Measurements from ENCODE around the gene THNSL1. TPM values are rescaled to one million over a fixed set of nuclear protein-coding genes. Genes with fewer than 3 reads are reported as not detected.

Gene THNSL1
- total RNA-seq, 1 donor from 2014 or later = 6.5 TPM

DNA sequence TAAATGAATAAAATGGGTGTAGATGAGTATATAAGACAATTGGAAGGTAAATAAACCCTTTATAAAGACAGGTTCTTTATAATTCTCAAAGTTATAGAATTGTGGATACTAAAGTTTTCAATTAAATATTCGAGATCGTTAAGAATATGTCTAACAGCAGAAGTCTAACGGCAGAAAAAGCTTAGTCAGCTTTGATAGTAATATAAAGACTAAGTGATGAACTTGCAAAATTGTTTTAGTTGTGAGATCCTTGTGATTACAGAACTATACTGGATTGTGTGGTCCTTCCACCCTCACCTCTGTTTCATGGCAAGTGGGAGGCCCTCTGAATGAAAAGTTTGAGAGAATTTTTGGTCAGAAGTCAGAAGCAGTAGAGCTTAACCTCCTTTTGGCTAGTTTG is 2.3 kb downstream of the THNSL1 start:
- H3K36me3 Mint-ChIP-seq (ENCODE audit: insufficient read depth) = peaks cover 4% of the 10 kb centered on the region
- H3K9me3 Mint-ChIP-seq (ENCODE audit: low read depth) = no peaks in the 10 kb centered on the region
- H3K27me3 Mint-ChIP-seq = no peaks in the 10 kb centered on the region
- no peak overlapping the region for H3K27ac Mint-ChIP-seq
- no peak for DNase-seq (ENCODE audit: low spot score, unreplicated experiment)
- peaks cover 9% of the 10 kb centered on the region for H3K4me1 Mint-ChIP-seq (ENCODE audit: low read depth)
- no peak overlapping the region for H3K4me3 Mint-ChIP-seq (ENCODE audit: low read depth)
- TF ChIP-seq, protein P1, sequence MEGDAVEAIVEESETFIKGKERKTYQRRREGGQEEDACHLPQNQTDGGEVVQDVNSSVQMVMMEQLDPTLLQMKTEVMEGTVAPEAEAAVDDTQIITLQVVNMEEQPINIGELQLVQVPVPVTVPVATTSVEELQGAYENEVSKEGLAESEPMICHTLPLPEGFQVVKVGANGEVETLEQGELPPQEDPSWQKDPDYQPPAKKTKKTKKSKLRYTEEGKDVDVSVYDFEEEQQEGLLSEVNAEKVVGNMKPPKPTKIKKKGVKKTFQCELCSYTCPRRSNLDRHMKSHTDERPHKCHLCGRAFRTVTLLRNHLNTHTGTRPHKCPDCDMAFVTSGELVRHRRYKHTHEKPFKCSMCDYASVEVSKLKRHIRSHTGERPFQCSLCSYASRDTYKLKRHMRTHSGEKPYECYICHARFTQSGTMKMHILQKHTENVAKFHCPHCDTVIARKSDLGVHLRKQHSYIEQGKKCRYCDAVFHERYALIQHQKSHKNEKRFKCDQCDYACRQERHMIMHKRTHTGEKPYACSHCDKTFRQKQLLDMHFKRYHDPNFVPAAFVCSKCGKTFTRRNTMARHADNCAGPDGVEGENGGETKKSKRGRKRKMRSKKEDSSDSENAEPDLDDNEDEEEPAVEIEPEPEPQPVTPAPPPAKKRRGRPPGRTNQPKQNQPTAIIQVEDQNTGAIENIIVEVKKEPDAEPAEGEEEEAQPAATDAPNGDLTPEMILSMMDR (IDR thresholded peaks at IDR 0.05; ENCODE audit: unreplicated experiment) = no peak

DNA sequence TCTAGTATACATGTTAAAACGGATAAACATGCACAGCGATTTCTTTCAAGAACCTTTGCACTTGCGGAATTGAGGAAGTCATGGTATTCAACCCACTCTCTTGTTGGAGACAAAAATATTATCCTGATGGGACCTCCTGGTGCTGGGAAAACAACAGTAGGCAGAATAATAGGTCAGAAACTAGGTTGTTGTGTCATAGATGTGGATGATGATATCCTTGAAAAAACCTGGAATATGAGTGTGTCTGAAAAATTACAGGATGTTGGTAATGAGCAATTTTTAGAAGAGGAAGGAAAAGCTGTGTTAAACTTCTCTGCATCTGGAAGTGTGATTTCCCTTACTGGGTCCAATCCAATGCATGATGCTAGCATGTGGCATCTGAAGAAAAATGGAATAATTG is 6.9 kb downstream of the THNSL1 start:
- Mint-ChIP-seq H3K4me3 (ENCODE audit: low read depth) (no peak overlapping the region), H3K27me3 (no peaks in the 10 kb centered on the region), H3K9me3 (ENCODE audit: low read depth) (no peaks in the 10 kb centered on the region), H3K36me3 (ENCODE audit: insufficient read depth) (peaks cover 5% of the 10 kb centered on the region), H3K4me1 (ENCODE audit: low read depth) (peaks cover 7% of the 10 kb centered on the region), H3K27ac (no peak overlapping the region)
- DNase-seq (ENCODE audit: low spot score, unreplicated experiment) = no peak
- TF ChIP-seq, protein P1 (IDR thresholded peaks at IDR 0.05; ENCODE audit: unreplicated experiment) = no peak

DNA sequence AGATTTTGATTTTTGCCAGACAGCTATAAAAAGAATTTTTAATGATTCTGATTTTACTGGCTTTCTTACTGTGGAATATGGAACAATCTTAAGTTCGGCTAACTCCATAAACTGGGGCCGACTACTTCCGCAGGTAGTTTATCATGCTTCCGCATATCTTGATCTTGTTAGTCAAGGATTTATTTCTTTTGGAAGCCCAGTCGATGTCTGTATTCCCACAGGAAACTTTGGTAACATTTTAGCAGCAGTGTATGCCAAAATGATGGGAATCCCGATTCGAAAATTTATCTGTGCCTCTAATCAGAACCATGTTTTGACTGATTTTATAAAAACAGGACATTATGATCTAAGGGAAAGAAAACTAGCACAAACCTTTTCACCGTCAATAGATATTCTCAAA is 8.1 kb downstream of the THNSL1 start:
- Mint-ChIP-seq H3K4me3 (ENCODE audit: low read depth) (no peak overlapping the region), H3K27me3 (no peaks in the 10 kb centered on the region), H3K36me3 (ENCODE audit: insufficient read depth) (peaks cover 5% of the 10 kb centered on the region), H3K9me3 (ENCODE audit: low read depth) (peaks cover 3% of the 10 kb centered on the region), H3K4me1 (ENCODE audit: low read depth) (peaks cover 7% of the 10 kb centered on the region), H3K27ac (no peak overlapping the region)
- no peak for DNase-seq (ENCODE audit: low spot score, unreplicated experiment)
- TF ChIP-seq, protein P1 (IDR thresholded peaks at IDR 0.05; ENCODE audit: unreplicated experiment) = no peak

DNA sequence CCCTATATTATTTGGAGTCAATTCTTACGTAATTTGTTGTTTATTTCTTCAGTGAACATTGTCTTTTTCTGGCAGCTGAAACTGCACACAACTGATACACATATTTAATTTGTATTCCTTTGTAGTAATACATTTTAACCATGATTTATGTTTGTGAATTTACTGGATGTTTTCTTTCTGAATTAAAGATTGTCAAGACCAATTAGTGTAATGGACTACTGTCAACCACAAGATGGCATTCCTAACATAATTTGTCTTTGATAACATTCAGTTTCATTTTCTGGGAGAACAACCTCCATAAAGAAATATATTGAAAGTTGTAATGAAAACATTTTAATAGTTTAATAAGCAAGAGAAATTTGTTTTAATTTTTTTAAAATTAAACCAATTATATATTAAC is 10.1 kb downstream of the THNSL1 start:
- Mint-ChIP-seq H3K4me3 (ENCODE audit: low read depth) (no peak overlapping the region), H3K27ac (no peak overlapping the region), H3K27me3 (no peaks in the 10 kb centered on the region), H3K4me1 (ENCODE audit: low read depth) (peaks cover 7% of the 10 kb centered on the region), H3K36me3 (ENCODE audit: insufficient read depth) (peaks cover 5% of the 10 kb centered on the region), H3K9me3 (ENCODE audit: low read depth) (peaks cover 6% of the 10 kb centered on the region)
- DNase-seq (ENCODE audit: low spot score, unreplicated experiment) = no peak
- TF ChIP-seq, protein P1 (IDR thresholded peaks at IDR 0.05; ENCODE audit: unreplicated experiment) = no peak

DNA sequence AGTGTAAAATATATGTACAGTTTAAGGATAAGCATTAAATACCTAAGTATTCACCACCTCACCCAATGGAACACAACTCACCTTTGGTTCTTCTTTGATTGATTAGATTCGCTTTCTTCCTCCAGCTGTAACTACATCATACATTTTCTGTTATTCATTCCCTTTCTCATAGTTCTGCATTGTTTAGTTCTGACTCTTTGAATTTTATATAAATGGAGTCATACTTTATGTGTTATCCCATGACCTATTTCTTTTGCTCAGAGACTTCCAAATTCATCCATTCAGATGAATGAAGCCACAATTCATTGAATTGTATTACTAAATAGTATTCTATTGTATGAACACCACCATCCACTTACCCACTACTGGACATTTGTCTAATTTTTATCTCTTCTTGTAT is 12.3 kb downstream of the THNSL1 start:
- TF ChIP-seq, protein P1 (IDR thresholded peaks at IDR 0.05; ENCODE audit: unreplicated experiment) = no peak
- Mint-ChIP-seq H3K4me3 (ENCODE audit: low read depth) (no peak overlapping the region), H3K9me3 (ENCODE audit: low read depth) (peaks cover 6% of the 10 kb centered on the region), H3K4me1 (ENCODE audit: low read depth) (peaks cover 7% of the 10 kb centered on the region), H3K36me3 (ENCODE audit: insufficient read depth) (peaks cover 1% of the 10 kb centered on the region), H3K27ac (no peak overlapping the region), H3K27me3 (no peaks in the 10 kb centered on the region)
- no peak for DNase-seq (ENCODE audit: low spot score, unreplicated experiment)

All from progenitor cell of endocrine pancreas (in vitro differentiated cells).